ENCODE data around the gene GPR161. TPM values are rescaled to one million over a fixed set of nuclear protein-coding genes. Genes with fewer than 3 reads are reported as not detected.

Gene GPR161
- polyA plus RNA-seq, 2 of the 4 experiments (the other 2 are of a cell fraction) = 7.8 to 9.4 TPM

GRCh38 chr1:168091063-168091462 is 45.7 kb downstream of the GPR161 start:
- CTCF ChIA-PET = interaction anchor here (0.6 to 10.5 kb wide), 5 partner anchors 8 to 252 kb away, joined by 3 to 94 read pairs (median 7); no protein-coding TSS in a partner anchor

GRCh38 chr1:168090395-168090794 is 46.3 kb downstream of the GPR161 start:
- no peak overlapping the region for H3K4me2 ChIP-seq
- TF ChIP-seq BHLHE40 (IDR thresholded peaks at IDR 0.05; ENCODE audit: low read depth, low read length) (no peak), RNF2 (IDR thresholded peaks at IDR 0.05; ENCODE audit: borderline replicate concordance, low read depth) (no peak), HEYL (CRISPR knock-in tag; IDR thresholded peaks at IDR 0.05) (no peak), BCL3 (IDR thresholded peaks at IDR 0.05) (no peak), EP300 (IDR thresholded peaks at IDR 0.05) (no peak), TP53 (CRISPR knock-in tag; IDR thresholded peaks at IDR 0.05) (no peak), GATA3 (IDR thresholded peaks at IDR 0.05; ENCODE audit: borderline replicate concordance) (no peak), SMC3 (IDR thresholded peaks at IDR 0.05) (no peak), E2F6 (IDR thresholded peaks at IDR 0.05; ENCODE audit: borderline replicate concordance, low read depth) (no peak), EHF (CRISPR knock-in tag; IDR thresholded peaks at IDR 0.05) (no peak), ATOH8 (CRISPR knock-in tag; IDR thresholded peaks at IDR 0.05; ENCODE audit: low read depth) (no peak), FOSB (CRISPR knock-in tag; IDR thresholded peaks at IDR 0.05) (no peak), ZSCAN20 (CRISPR knock-in tag; IDR thresholded peaks at IDR 0.05) (no peak), TFCP2L1 (CRISPR knock-in tag; IDR thresholded peaks at IDR 0.05) (no peak)

More at GRCh38 chr1:168091063-168091462, 45.7 kb downstream of the GPR161 start:
- no peak overlapping the region for H3K27ac ChIP-seq
- H3K4me3 ChIP-seq = no peak overlapping the region
- no peaks in the 10 kb centered on the region for H3K9me3 ChIP-seq
- POLR2A ChIA-PET = no interaction called here
- ATAC-seq (no peak), DNase-seq (ENCODE audit: low read depth in 1 of 2, low spot score in 1 of 2) (no peak), FAIRE-seq (no peak)
- 91% methylated on average over 9 of the region's 9 CpGs for WGBS (ENCODE audit: missing lambda C conversion rate)
- no peak for TF ChIP-seq PBX3 (IDR thresholded peaks at IDR 0.05)
- no peak for TF ChIP-seq ESRRA (IDR thresholded peaks at IDR 0.05; ENCODE audit: borderline replicate concordance, low read length)
- no peak for TF ChIP-seq JUNB (IDR thresholded peaks at IDR 0.05)
- no peak for TF ChIP-seq NR3C1 (IDR thresholded peaks at IDR 0.05)
- no peak for TF ChIP-seq KDM5A (IDR thresholded peaks at IDR 0.05)
- no peak for TF ChIP-seq EHMT2 (IDR thresholded peaks at IDR 0.05; ENCODE audit: low read depth)
- TF ChIP-seq EP300 (IDR thresholded peaks at IDR 0.05) = no peak
- no peak for TF ChIP-seq GATA3 (IDR thresholded peaks at IDR 0.05; ENCODE audit: borderline replicate concordance)
- no peak for TF ChIP-seq FOXS1 (CRISPR knock-in tag; IDR thresholded peaks at IDR 0.05)
- no peak for TF ChIP-seq ELK1 (IDR thresholded peaks at IDR 0.05; ENCODE audit: low read depth, low read length)
- no peak for TF ChIP-seq ATOH8 (CRISPR knock-in tag; IDR thresholded peaks at IDR 0.05; ENCODE audit: low read depth)
- TF ChIP-seq BCL3 (IDR thresholded peaks at IDR 0.05) = no peak
- TF ChIP-seq HOXB13 (CRISPR knock-in tag; IDR thresholded peaks at IDR 0.05; ENCODE audit: low read depth) = no peak
- TF ChIP-seq KDM1A (IDR thresholded peaks at IDR 0.05; ENCODE audit: low read depth) = no peak
- no peak for TF ChIP-seq CHD4 (IDR thresholded peaks at IDR 0.05; ENCODE audit: borderline replicate concordance)
- H3K4me1 ChIP-seq = peaks cover 13% of the 10 kb centered on the region
- no peak overlapping the region for H3K4me2 ChIP-seq

More at GRCh38 chr1:168090395-168090794, 46.3 kb downstream of the GPR161 start:
- no peak overlapping the region for H3K27ac ChIP-seq
- CTCF ChIA-PET = interaction anchor here (2.6 to 10.5 kb wide), 3 partner anchors 7 to 14 kb away, joined by 7 to 94 read pairs (median 9); no protein-coding TSS in a partner anchor
- DNase-seq (ENCODE audit: low read depth in 1 of 2, low spot score in 1 of 2) (no peak), ATAC-seq (no peak), FAIRE-seq (no peak)
- 94% methylated on average over 14 of the region's 14 CpGs for WGBS (ENCODE audit: missing lambda C conversion rate)
- peaks cover 13% of the 10 kb centered on the region for H3K4me1 ChIP-seq
- POLR2A ChIA-PET = no interaction called here
- H3K9me3 ChIP-seq = no peaks in the 10 kb centered on the region
- no peak overlapping the region for H3K4me3 ChIP-seq

All from A549 (cell line).